ENCODE data around the gene NR1I2.

Gene NR1I2

DNA sequence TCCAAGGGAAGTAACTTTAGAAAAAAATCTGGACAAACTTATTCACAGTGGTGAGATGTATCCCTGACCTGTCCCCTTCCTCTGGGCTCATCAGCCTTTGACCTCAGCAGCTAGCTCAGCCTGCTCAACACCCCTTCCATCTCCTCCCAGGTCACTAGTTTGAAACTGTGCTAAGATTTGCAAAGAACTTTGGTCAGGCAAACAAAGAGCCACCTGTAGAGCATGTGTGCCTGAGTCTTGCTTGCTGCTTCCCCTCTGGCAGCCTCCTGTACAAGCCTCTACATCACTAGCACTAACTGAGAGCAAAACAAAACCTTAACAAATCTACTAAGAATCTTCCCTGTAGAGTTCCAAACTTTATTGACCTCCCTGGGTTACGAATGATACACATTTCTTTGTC lies 43.9 kb downstream of the NR1I2 start:
- no peak for DNase-seq

DNA sequence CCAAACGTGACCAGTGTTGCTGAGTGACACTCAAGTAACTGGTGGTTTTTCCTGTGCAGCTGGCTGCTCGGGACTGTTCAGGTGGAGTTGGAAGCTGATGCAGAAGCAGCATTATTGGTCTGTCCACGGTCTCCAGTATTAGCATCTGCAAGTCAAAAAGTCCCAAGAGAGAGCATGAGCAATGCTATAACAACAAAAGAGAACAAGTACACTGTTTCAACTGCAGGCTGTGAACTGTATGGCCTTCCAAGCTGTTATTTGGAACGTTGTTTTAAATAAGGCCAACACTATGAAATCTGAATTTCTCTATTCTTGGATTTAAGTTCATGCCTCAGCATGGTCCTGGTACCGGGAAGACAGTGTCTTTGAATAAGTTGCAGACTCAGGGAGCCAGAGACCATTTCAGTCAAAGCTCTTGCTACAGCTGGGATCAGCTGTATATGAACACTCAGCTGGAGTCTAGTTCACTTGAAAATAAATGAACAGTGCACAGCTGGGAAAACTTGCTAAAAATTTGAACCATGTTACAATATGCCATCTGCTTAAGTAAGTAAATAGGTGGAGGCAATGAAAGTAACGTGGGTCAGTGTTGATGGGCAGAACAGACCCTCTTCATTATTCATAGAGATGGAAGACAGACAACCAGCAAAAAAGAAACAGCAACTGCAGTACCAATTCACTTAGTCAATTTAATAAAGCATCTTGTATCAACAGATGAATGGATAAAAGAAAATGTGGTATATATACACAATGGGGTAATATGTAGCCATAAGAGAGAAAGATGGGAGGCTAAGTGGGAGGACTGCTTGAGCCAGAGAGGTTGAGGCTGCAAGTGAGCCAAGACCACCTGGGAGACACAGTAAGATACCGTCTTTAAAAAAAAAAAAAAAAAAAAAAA lies 45.1 kb downstream of the NR1I2 start:
- DNase-seq, result no peak

GRCh38 chr3:119829420-119829819 lies 47.5 kb downstream of the NR1I2 start:
- no peak for DNase-seq

DNA sequence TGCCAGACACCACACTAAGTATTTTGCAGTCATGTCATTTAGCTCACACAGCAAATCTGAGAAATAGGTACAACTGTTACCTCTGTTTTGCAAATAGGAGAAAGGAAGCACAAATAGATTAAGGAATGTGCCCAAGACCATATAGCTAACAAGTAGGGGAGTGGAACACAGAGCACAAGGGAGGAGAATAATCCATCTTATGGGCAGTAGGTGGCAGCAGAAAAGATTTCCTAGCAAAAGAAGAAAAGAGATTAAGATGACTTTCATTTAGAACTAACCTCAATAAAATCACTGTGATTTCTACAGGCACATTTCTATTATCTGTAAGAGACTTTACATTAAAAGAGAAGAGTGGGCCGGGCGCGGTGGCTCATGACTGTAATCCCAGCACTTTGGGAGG lies 49.1 kb downstream of the NR1I2 start:
- no peak for DNase-seq

- no peak for DNase-seq
These were observed 50.1 kb downstream of the NR1I2 start for GRCh38 chr3:119831941-119832371.

- no peak for DNase-seq
These were observed 53.0 kb downstream of the NR1I2 start for GRCh38 chr3:119834754-119835370.

DNA sequence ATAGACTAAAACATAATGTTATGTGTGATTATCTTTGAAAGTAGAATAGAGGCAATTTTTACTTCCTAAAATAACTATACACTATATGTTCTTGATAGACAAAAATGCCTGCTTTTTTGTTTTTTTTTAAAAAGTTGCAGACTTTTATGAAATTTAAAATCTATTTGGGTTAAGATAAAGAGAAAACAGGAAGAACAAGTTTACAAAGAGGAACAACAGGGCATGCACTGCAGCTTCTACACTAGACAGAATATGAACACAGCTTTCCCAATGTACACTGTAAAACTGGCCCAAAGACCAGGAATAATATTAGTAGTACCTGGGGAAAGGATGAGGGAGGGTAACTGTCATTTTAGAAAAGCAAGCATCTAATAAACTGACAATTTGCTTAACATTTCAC lies 53.7 kb downstream of the NR1I2 start:
- DNase-seq, result no peak

DNA sequence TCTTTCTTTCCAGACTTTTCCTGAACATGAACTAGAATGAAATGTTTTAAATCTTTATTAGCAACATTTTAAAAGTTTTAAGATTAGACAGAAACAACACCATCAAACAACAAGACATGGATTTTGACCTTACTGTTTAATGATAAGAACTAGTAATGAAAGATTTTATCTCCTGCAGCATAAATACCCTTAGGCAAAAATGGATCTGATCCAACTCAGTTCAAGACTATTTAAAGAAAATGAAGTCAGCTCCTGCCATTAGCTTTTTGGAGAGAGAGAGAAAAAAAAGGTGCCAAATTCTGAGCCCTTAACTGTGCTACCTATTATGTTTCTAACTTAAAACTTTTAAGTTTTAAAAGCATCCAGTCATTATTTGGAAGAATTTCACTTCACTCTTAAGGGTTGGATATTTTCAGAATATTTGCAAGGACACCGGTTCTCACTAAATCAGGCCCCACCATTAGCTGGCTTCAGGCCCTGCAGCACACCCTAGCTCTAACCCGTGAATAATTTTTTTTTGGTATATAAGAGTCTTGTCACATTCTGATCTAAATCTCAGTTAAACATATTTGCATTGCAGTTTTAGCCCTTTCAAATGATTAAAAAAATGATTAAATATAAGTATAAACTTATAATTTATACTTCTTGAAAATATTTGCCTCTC lies 60.0 kb downstream of the NR1I2 start:
- no peak for DNase-seq

DNA sequence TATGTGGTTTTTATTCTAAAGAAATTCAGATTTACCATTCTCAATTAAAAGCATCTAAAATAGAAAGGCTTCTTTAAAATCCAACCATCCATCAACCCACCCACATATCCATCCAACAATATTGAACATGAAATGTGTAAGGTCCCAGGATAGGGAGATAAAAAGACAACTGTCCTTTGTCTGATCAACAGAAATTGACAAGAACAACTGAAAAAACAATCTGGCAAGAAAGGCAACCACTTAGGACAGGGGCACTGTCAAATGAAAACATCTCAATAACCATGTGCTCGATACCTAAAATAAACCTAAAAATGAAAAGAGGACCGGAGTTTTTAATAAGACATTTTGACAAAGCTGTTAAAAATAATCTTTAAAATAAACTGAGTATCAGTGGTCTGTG lies 67.2 kb downstream of the NR1I2 start:
- DNase-seq, result no peak

DNA sequence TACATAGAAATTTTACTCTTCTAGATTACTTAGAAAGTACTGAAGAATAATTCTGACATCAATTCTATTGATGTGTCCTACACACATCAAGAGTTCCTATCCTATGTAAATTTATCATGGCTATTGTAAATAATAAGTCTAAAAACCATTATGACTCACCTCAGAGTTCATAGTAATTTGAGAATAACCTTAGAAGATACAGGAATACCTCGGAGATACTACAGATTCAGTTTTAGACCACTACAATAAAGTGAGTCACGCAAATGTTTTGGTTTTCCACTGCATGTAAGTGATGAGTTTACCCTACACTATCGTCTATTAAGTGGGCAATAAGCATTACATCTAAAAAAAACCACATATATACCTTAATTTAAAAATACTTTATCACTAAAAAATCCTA lies 74.8 kb downstream of the NR1I2 start:
- DNase-seq, result no peak

GRCh38 chr3:119858957-119859356 lies 77.1 kb downstream of the NR1I2 start:
- DNase-seq, result no peak

GRCh38 chr3:119859728-119860127 lies 77.8 kb downstream of the NR1I2 start:
- no peak for DNase-seq

- DNase-seq, result no peak
These were observed 79.8 kb downstream of the NR1I2 start for GRCh38 chr3:119861681-119862080.

DNA sequence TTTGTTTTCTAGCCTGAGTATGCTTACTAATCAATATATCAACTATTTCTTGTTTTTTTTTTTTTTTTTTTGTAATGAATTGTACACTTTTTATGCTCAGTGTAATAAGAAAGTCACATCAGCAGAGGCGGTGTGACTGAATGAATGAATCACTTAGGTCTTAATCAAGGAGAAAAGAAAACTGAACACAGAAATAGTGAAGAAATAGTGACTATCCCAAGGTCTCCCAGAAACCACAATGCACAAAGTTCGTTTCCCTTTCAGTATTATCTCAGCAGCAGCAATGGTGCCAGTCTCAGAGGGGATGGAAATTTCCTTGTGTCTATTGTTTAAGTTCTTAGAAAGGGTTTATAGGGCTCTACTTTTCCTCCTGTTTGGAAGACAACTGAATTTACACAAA lies 80.7 kb downstream of the NR1I2 start:
- no peak for DNase-seq

DNA sequence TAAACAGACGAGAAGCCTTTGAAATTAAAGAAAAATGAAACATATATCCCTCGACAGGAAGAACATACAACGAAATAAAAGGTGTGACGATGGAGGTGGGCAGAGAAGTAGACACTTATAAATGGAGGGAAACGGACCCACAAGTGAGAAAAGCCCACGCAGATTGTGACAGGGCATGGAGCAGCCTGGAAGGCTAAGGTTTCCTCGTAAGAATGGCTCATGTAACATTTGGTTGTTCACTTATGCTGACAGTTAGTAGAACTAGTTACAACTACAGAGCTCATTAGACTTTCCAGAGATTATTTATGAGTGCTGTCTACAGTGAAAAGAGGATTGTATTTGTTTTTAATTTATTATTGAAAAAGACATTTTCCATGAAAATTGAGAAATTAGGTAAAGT lies 82.6 kb downstream of the NR1I2 start:
- no peak for DNase-seq
